ENCODE results near the gene SNX20.
A peak's percentile ranks its signal among the peaks of the same experiment; 100 is the strongest.

The SNX20 gene

DNA sequence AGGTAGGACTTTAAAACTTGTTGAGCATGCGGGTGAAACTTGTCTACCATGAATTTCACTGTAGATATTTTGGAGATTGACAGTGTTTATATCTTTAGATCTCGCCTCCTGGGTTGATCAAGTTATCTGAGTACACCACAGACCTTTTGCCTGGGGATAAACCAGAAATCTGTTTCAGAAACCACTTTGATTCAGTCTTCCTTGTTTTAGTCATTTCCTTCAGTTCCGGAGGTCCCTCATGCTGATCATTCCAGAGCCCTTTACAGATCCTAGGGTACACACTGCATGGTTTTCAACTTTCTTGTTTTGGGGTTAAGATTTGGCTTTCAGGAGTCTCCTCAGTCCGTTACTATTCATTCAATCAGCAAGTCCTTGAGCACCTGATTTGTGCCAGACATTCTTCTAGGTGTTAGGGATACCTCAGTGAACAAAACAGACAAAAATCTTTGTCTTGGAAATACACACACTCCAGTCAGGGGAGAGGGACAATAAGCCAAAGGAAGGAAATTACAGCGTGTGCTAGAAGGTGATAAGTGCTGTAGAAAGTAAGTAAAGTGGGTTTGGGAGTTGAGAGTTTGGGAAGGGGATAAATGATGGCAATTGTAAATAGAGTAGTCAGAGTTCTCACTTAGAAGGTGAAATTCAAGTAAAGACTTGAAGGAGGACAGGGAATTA, 24.5 kb upstream of the SNX20 start:
- no peak for DNase-seq (ENCODE audit: low read depth)

DNA sequence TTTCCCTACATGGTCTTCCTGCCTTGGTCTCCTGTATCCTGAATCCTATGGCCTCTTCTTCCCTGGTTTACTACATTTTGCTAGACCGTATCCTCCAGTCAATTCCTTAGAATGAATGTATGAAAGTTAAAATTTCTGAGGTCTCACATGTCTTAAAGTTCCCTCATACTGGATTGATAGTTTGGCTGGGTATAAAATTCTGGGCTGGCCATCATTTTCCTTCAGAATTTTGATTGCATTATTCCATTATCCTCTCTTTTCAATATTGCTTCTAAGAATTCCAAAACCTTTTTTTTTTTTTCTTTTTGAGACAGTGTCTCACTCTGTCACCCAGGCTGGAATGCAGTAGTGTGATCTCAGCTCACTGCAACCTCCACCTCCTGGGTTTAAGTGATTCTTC, 23.1 kb upstream of the SNX20 start:
- DNase-seq (ENCODE audit: low read depth) = no peak

DNA sequence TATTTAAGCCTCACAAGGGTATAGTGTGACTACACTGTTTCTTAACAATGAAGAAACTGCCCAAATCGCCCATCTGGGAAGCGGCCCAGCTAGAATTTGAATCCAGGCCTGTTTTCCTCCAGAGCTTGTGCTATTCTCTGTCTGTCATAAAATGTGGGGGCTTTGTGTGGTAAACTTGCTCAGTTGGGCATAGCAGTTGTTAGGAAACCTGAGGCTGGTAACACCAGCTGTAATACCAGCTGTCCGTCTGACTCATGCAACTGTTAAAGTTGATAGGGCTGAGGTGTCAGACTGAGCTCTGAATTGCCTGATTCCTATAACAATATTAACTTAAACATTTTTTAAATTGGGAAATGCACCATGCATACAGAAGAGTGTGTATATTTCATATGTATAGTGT, 21.6 kb upstream of the SNX20 start:
- DNase-seq (ENCODE audit: low read depth) = no peak

DNA sequence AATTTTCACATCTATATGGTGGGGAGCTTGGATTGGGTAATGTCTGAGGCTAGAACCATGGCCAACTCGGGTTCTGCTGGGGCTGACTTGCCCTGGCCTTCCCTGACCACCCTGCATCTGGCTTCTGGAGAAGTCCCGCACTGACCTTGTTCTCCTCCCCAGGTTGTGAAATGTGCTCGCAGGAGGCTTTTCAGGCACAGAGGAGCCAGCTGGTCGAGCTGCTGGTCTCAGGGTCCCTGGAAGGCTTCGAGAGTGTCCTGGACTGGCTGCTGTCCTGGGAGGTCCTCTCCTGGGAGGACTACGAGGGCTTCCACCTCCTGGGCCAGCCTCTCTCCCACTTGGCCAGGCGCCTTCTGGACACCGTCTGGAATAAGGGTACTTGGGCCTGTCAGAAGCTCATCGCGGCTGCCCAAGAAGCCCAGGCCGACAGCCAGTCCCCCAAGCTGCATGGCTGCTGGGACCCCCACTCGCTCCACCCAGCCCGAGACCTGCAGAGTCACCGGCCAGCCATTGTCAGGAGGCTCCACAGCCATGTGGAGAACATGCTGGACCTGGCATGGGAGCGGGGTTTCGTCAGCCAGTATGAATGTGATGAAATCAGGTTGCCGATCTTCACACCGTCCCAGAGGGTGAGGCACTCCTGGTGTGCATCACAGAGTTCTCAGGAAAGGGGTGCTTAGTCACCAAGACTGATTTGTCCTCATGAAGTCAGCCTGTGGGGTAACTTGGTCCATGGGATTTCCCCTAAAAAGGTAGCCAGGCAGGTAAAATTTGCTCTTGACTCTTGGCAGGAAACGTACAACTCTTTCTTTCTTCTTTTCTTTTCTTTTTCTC, 18.4 kb upstream of the SNX20 start:
- peak; percentile 66 for DNase-seq (ENCODE audit: low read depth)

DNA sequence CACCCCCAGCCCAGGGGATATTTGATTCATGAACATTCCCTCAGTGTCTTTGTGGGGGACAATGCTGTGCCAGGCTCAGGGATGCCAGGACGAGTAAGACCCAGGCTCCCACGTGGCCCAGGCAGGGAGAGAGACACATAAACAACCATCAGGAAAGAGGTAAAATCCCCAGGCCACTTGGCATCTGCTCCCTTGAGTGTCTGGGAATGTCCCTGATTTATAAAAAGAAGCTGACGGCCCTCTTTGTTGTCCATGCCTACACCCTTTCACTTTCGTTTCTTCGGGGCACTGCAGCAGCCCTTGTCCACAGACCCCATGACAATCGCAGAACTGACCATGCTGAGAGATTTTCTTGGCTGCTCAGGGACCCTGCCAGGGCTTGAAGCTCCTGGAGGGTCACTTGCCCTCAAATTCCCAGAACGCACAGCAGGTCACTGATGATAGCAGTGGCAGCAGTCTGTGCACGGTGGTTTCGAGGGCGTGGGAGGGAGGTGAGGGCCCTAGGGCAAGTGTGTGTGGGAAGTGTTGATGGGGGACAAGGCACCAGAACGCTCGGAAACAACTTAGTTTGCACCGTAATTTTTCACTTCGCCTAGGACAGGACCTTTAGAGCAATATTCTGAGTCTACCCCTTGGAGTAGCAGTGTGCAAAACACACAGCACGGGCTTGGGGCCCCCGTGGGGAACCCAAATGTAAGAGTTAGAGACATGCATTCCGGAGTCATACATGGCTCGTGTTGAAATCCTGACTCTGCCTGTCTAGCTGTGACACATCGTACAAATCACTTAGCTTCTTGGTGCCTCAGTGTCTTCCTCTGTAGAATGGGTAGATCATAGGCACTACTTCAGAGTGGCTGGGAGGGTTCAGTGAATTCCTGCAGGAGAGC, 17.0 kb upstream of the SNX20 start:
- peak; percentile 35 for DNase-seq (ENCODE audit: low read depth)

- DNase-seq (ENCODE audit: low read depth) = no peak
Measured at GRCh38 chr16:50697421-50697715, 16.3 kb upstream of the SNX20 start.

- no peak for DNase-seq (ENCODE audit: low read depth)
Measured at GRCh38 chr16:50696575-50697420, 15.7 kb upstream of the SNX20 start.

DNA sequence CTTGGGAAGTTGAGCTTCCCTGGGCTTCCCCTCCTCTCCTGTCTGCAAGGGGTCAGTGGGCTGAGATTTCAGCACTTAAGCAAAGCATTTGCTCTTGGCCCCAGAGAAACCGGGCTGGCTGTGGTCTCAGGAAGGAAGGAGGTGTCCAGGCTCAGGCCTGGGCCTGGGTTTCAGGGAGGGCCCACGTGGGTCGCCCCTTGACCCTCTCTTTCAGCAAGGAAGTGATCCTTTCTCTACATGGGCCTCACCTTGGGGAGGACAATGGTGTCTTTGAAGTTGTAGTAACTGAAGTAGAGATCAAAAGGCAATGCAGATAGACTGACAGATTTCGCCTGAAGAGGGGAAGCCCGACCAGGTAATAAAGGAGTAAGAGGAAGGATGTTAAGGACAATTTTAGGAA, 15.0 kb upstream of the SNX20 start:
- no peak for DNase-seq (ENCODE audit: low read depth)

GRCh38 chr16:50695017-50696000, 14.2 kb upstream of the SNX20 start:
- no peak for DNase-seq (ENCODE audit: low read depth)

- no peak for DNase-seq (ENCODE audit: low read depth)
Measured at GRCh38 chr16:50694206-50694605, 13.1 kb upstream of the SNX20 start.

GRCh38 chr16:50692999-50693781, 12.1 kb upstream of the SNX20 start, which contains the start of gene NOD2:
NOD2 (plus strand) TSS chr16:50693606; CDS start chr16:50699496, 5,890 bp downstream.
- no peak for DNase-seq (ENCODE audit: low read depth)

DNA sequence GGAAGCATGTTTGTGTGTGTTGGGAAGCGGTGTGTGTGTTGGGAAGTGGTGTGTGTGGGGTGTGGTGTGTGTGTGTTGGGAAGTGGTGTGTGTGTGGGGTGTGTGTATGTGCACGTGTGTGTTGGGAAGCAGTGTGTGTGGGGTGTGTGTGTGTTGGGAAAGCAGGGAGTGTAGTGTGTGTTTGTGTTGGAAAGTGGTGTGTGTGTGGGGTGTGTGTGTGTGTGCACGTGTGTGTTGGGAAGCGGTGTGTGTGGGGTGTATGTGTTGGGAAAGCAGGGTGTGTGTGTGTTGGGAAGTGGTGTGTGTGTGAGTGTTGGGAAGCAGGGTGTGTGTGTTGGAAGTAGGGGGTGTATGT, 11.5 kb upstream of the SNX20 start:
- DNase-seq (ENCODE audit: low read depth) = no peak

DNA sequence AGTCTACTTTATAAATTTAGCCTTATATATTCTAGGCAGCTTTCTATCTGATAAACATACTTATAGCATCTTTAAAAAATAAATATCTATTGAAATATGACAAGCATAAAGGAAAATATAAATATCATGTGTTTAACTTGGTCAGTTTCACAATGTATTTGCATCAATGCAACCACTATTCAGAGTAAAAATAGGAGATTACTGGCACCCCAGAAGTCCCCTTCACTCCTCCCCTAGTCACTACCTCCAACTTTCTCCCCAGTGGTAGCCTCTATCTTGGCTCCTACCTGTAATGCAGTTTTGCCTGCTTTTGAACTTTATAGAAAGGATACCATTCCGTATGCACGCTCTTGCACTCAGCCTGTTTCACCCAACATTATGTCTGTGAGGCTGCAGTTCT, 9.1 kb upstream of the SNX20 start:
- DNase-seq (ENCODE audit: low read depth) = no peak

- no peak for DNase-seq (ENCODE audit: low read depth)
Measured at GRCh38 chr16:50688867-50689266, 7.8 kb upstream of the SNX20 start.

- no peak for DNase-seq (ENCODE audit: low read depth)
Measured at GRCh38 chr16:50688083-50688482, 7.0 kb upstream of the SNX20 start.

DNA sequence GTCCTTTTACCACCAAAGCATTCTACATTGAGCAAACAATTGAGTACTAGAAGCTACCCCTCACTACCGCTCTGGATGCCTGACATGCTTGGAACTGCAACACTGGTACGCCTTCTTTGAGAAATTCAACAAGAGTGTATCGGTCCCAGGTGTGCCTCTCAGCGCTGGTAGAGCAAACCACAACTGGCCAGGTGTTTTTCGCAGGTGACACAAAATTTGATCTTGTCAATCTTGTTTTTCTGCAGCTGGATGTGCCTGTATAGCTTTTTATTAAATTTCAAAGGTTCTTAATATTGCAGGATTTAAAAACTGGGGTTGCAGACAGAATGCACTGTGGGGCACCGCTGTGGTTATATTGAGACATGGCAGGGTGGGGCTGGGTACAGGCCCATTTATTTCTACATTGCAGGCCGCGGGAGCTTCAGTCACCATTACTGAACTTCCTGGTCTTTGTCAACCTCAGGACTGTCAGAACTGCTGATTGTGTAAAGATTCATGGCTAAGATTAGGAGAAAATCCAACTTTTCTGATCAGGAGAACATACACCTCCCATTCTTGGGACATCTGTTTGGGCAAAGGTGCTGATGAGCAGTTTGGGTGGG, 4.5 kb upstream of the SNX20 start:
- DNase-seq (ENCODE audit: low read depth) = no peak

- peak; percentile 31 for DNase-seq (ENCODE audit: low read depth)
Measured at GRCh38 chr16:50684823-50685461, 3.8 kb upstream of the SNX20 start.

DNA sequence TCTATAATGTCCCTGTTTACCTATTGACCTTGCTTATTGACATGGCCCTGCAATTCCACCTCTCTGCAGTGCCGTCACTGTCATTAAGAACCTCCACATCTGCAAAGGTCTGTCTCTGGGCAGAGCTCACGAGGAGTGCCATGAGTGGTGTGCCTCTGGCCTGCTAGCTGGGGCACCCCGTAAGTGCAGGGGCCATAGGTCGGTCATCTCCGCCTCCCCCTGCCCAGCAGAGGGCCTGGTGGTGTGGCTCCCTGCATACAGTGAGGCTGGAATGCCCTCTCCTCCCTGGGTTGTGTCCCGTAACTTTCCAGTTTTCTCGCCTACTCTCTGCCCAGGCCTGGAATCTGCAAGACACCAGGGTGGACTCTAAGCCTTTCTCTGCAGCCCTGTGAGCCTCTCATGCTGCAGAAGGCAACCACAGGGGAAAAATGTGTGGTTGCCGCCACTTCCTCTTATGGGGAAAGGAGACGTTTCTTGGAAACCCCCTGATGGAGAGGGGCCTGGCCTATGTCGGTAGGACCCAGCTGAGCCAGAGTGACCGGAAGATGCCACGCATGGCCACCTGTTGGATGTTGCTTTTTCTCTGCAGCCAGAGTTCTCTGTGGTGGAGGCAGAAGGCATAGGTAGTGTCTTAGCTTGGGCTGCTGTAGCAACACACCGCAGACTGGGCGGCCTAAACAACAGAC, 2.7 kb upstream of the SNX20 start:
- peak; percentile 49 for DNase-seq (ENCODE audit: low read depth)
